GM12878 (cell line): ENCODE data around the gene SLMAP. TPM values are rescaled to one million over a fixed set of nuclear protein-coding genes. Genes with fewer than 3 reads are reported as not detected.

Experiments
- ATAC-seq: fragments of 200-7000 bp; cut with Tn5 transposase; 3 replicates; pipeline ENCODE4 v1.9.1; 2020; ENCODE audit warnings: mild to moderate bottlenecking, moderate library complexity
- BruUV-seq: library from RNA; stranded (reverse); fragments of 400-500 nt; replicated peaks from 2 replicates; lab custom pipeline; 2021; lab: Mats Ljungman, UMichigan
- CTCF ChIA-PET: fragments of 300-600 bp; sonication (Branson Sonifier 250); formaldehyde crosslinking; extraction: SDS; loops from one replicate; lab custom pipeline; 2021; ENCODE audit warnings: inconsistent platforms; lab: Yijun Ruan, JAX
- POLR2A ChIA-PET: fragments of 350-600 bp; formaldehyde crosslinking; extraction: SDS; loops from one replicate; lab custom pipeline; 2021; ENCODE audit warnings: inconsistent platforms; lab: Charles Lee
- RAD21 ChIA-PET: fragments of 300-600 bp; sonication (Branson Sonifier 250); formaldehyde crosslinking; loops from one replicate; lab custom pipeline; 2023; ENCODE audit warnings: antibody characterized with exemption; ENCODE audit not compliant: unreplicated experiment; lab: Charles Lee
- SMC1A ChIA-PET: fragments of 300-600 bp; sonication (Branson Sonifier 250); formaldehyde crosslinking; loops from one replicate; lab custom pipeline; 2023; ENCODE audit not compliant: unreplicated experiment, uncharacterized antibody; lab: Charles Lee
- DNase-seq: peaks from one replicate; pipeline ENCODE4 v3.0.0-alpha.2; 2011; ENCODE audit warnings: low read depth, low spot score
- FAIRE-seq: peaks from 3 replicates; lab custom pipeline; 2011; peaks lifted over from hg19 to GRCh38; lab: Jason Lieb, UNC
- H2AFZ ChIP-seq: 2 replicates; pipeline ENCODE4 v1.6.0; 2011; ENCODE audit warnings: low read depth, low read length, control low read depth; ENCODE audit not compliant: control insufficient read depth
- H3K27ac ChIP-seq: 2 replicates; pipeline ENCODE4 v1.5.1; 2011; ENCODE audit warnings: control low read depth; ENCODE audit not compliant: control insufficient read depth, insufficient read depth
- H3K27me3 ChIP-seq, 2 experiments: replicated peaks in 1 of 2; 2 replicates each; pipeline versions ENCODE4 v1.6.0 to v1.6.1; 2011; ENCODE audit warnings: low read length in 1 of 2; ENCODE audit not compliant: control insufficient read depth in 2 of 2, insufficient read depth in 2 of 2
- H3K36me3 ChIP-seq, 2 experiments: 2 replicates each; pipeline ENCODE4 v1.5.1; 2011; ENCODE audit warnings: low read length in 1 of 2; ENCODE audit not compliant: control insufficient read depth in 2 of 2, insufficient read depth in 2 of 2
- H3K4me1 ChIP-seq: 2 replicates; pipeline ENCODE4 v1.6.1; 2011; ENCODE audit warnings: mild to moderate bottlenecking, low read length, moderate library complexity, mixed read lengths; ENCODE audit not compliant: control insufficient read depth, insufficient read depth
- H3K4me2 ChIP-seq: 2 replicates; pipeline ENCODE4 v1.6.0; 2011; ENCODE audit warnings: control low read depth; ENCODE audit not compliant: control insufficient read depth, insufficient read depth
- H3K4me3 ChIP-seq: fragments of 200-600 bp; sonication (generic); 2 replicates; pipeline ENCODE4 v1.5.1; 2016
- H3K79me2 ChIP-seq: 2 replicates; pipeline ENCODE4 v1.6.0; 2011; ENCODE audit warnings: low read length; ENCODE audit not compliant: control insufficient read depth, insufficient read depth
- H3K9ac ChIP-seq: 2 replicates; pipeline ENCODE4 v1.8.0; 2011; ENCODE audit warnings: low read length, control low read depth, mixed read lengths; ENCODE audit not compliant: control insufficient read depth, insufficient read depth
- H3K9me3 ChIP-seq: replicated peaks from 3 replicates; pipeline ENCODE4 v1.5.1; 2011; ENCODE audit warnings: mild to moderate bottlenecking, low read length; ENCODE audit not compliant: control insufficient read depth, insufficient read depth
- H4K20me1 ChIP-seq: 2 replicates; pipeline ENCODE4 v1.6.0; 2011; ENCODE audit not compliant: control insufficient read depth, insufficient read depth
- IKZF1 ChIP-seq: fragments of 450-650 bp; conservative IDR thresholded peaks from 2 replicates; pipeline ENCODE4 v1.6.1; 2017; ENCODE audit warnings: antibody characterized with exemption, mild to moderate bottlenecking
- KLF5 ChIP-seq: fragments of 450-650 bp; IDR thresholded peaks from 2 replicates; pipeline ENCODE4 v1.6.1; 2014; ENCODE audit warnings: mild to moderate bottlenecking; ENCODE audit not compliant: partially characterized antibody
- LARP7 ChIP-seq: fragments of 450-650 bp; IDR thresholded peaks from 2 replicates; pipeline ENCODE4 v1.6.1; 2017; ENCODE audit warnings: mild to moderate bottlenecking
- NR2F1 ChIP-seq: fragments of 450-650 bp; conservative IDR thresholded peaks from 2 replicates; pipeline ENCODE4 v1.6.1; 2017; ENCODE audit warnings: mild to moderate bottlenecking
- TARDBP ChIP-seq: IDR thresholded peaks from 2 replicates; pipeline ENCODE4 v1.6.1; 2016; ENCODE audit warnings: borderline replicate concordance
- TCF3 ChIP-seq: IDR thresholded peaks from 2 replicates; pipeline ENCODE4 v1.6.1; 2012; ENCODE audit warnings: low read depth, mild to moderate bottlenecking, low read length, borderline replicate concordance; ENCODE audit not compliant: insufficient read depth
- TCF7 ChIP-seq: IDR thresholded peaks from 2 replicates; pipeline ENCODE4 v1.6.1; 2014; ENCODE audit warnings: antibody characterized with exemption, borderline replicate concordance
- WRNIP1 ChIP-seq: IDR thresholded peaks from 2 replicates; pipeline ENCODE4 v1.6.1; 2011; ENCODE audit warnings: low read depth, low read length, improper control_type of control experiment, borderline replicate concordance
- ZNF207 ChIP-seq: fragments of 450-650 bp; IDR thresholded peaks from 2 replicates; pipeline ENCODE4 v1.6.1; 2014; ENCODE audit warnings: antibody characterized with exemption, mild to moderate bottlenecking, borderline replicate concordance
- ZNF622 ChIP-seq: fragments of 450-650 bp; IDR thresholded peaks from 2 replicates; pipeline ENCODE4 v1.6.1; 2017; ENCODE audit warnings: mild to moderate bottlenecking, inconsistent platforms
- whole genome bisulfite sequencing: methylation state at CpG from one replicate; pipeline ENCODE4 v1.1.6; 2016; ENCODE audit warnings: low lambda C conversion rate; ENCODE audit not compliant: insufficient replicate concordance, insufficient coverage; ENCODE audit errors: missing lambda C conversion rate; 5-methylcytosine and 5-hydroxymethylcytosine counted together
- in situ Hi-C: fragments of 300-500 bp; cut with MboI; formaldehyde crosslinking; loops from 9 replicates; pipeline ENCODE4 v1.14.3; 2018; ENCODE audit warnings: mixed read lengths
- intact Hi-C: fragments of 100-400 bp; cut with micrococcal nuclease; formaldehyde crosslinking; loops from one replicate; pipeline ENCODE4 v1.14.2; 2022; ENCODE audit not compliant: unreplicated experiment
- polyA plus RNA-seq, 11 experiments: library from polyadenylated mRNA; depleted of rRNA in 4 of 11; unstranded in 6 of 11; stranded (reverse) in 5 of 11; fragments of >200 nt; fragmentation: Nextera tagmentation in 4 of 11; fragmentation: Illumina TruSeq in 1 of 11; extraction: Ambion mirVana in 4 of 11; extraction: Trizol in 1 of 11; gene quantifications; 1 replicate in 1 of 11; 2 replicates in 10 of 11; pipeline versions ENCODE4 v1.2.1 to v1.2.3, GENCODE V29; 2011 to 2016; ENCODE audit warnings: inconsistent platforms in 2 of 11, missing spikeins in 2 of 11, low read depth in 1 of 11
- total RNA-seq, 4 experiments: library from RNA; depleted of rRNA in 3 of 4; stranded (reverse); fragments of >200 nt in 3 of 4; fragmentation: Illumina TruSeq in 1 of 4; extraction: Trizol in 1 of 4; gene quantifications; 2 replicates each; pipeline versions ENCODE4 v1.2.1 to v1.2.3, GENCODE V29; 2013 to 2021
- TF ChIP-seq, protein P1 (sequence below): fragments of 450-650 bp; IDR thresholded peaks from 2 replicates; pipeline ENCODE4 v1.6.1; 2017; ENCODE audit warnings: mild to moderate bottlenecking, low read depth, inconsistent platforms; ENCODE audit not compliant: poor library complexity, severe bottlenecking
- TF ChIP-seq, protein P2 (sequence below): fragments of 450-650 bp; IDR thresholded peaks from 2 replicates; pipeline ENCODE4 v1.6.1; 2018; ENCODE audit warnings: borderline replicate concordance, mild to moderate bottlenecking; ENCODE audit not compliant: partially characterized antibody
- TF ChIP-seq, protein P3 (sequence below): fragments of 450-650 bp; IDR thresholded peaks from 2 replicates; pipeline ENCODE4 v1.6.1; 2018; ENCODE audit warnings: mild to moderate bottlenecking, low read depth, moderate library complexity; ENCODE audit not compliant: partially characterized antibody

The SLMAP gene
- total and polyA plus RNA-seq, 10 of the 15 experiments (the other 5 are each of a cell fraction or from before 2014, with no cell fraction given): 8.3 to 43.8 (median 26.4) TPM

DNA sequence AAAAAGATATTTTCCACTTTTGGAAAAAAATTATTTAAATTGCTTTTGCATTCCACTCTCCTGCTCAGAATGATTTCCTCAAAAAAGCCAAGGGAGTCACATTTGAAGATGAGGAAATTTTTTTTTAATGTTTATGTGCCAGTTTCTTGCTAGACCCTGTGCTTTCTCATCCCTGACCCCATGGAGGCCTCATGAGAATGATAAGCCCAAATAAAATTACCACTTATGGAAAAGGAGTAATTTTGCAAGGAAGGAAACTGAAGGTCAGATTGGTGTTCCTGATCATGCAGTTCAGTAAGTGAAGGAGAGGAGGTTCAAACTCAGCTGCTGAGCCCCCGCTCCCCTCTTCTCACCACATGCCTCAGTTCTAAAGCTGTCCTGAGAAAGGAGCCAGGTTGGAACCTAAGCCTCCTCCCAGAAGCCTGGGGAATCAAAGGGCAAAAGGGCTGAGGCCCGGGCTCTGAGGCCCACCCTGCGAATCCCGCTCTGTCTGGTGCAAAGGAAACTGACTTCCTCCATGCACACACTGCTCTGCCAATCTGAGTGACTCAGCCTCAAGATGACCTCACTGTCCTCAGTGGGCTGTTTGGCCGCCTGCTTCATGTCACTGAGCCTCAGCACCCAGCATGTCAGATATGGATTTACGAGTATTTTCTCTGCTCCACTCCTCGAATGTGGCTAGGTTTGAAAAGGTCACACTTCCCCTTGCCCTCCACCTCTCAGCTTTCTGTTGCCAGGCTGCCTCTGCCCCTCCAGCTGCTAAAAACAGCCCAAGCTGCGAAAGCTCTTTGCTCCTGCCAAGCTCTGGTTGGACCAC lies 195.2 kb downstream of the SLMAP start:
- POLR2A ChIA-PET: interaction anchor here (0.5 to 1.0 kb wide), 4 partner anchors 11 to 26 kb away, joined by 3 to 7 read pairs (median 4); no protein-coding TSS in a partner anchor
- DNase-seq (no peak), FAIRE-seq (no peak), ATAC-seq (peak; percentile 65)
- 35% methylated on average over 8 of the region's 8 CpGs for WGBS
- Histone ChIP-seq H3K4me2 (no peak overlapping the region), H3K9ac (no peak overlapping the region), H3K4me1 (no peaks in the 10 kb centered on the region), H3K4me3 (no peak overlapping the region), H4K20me1 (no peaks in the 10 kb centered on the region), H3K79me2 (no peaks in the 10 kb centered on the region), H3K9me3 (no peaks in the 10 kb centered on the region), H3K27ac (no peak overlapping the region), H2AFZ (peak overlapping the region; percentile 17), H3K27me3 (no peaks in the 10 kb centered on the region), H3K36me3 (no peaks in the 10 kb centered on the region)
- intact Hi-C loops: no loop called here
- SMC1A ChIA-PET: interaction anchor here (0.6 to 2.2 kb wide), 5 partner anchors 11 to 943 kb away, joined by 3 to 9 read pairs (median 4); no protein-coding TSS in a partner anchor
- in situ Hi-C loops: no loop called here
- BruUV-seq: no TSS peak
- RAD21 ChIA-PET: interaction anchor here (1.1 kb wide), 1 partner anchor 215 kb away, joined by 3 read pairs; no protein-coding TSS in a partner anchor
- CTCF ChIA-PET: interaction anchor here (0.7 to 2.1 kb wide), 6 partner anchors 11 to 289 kb away, joined by 3 to 7 read pairs (median 4); no protein-coding TSS in a partner anchor
- TF ChIP-seq ZNF207 (no peak), WRNIP1 (no peak), NR2F1 (no peak), IKZF1 (no peak), TCF3 (no peak), LARP7 (no peak), TCF7 (no peak), ZNF622 (no peak), TARDBP (no peak), KLF5 (no peak)
- TF ChIP-seq, protein P1, sequence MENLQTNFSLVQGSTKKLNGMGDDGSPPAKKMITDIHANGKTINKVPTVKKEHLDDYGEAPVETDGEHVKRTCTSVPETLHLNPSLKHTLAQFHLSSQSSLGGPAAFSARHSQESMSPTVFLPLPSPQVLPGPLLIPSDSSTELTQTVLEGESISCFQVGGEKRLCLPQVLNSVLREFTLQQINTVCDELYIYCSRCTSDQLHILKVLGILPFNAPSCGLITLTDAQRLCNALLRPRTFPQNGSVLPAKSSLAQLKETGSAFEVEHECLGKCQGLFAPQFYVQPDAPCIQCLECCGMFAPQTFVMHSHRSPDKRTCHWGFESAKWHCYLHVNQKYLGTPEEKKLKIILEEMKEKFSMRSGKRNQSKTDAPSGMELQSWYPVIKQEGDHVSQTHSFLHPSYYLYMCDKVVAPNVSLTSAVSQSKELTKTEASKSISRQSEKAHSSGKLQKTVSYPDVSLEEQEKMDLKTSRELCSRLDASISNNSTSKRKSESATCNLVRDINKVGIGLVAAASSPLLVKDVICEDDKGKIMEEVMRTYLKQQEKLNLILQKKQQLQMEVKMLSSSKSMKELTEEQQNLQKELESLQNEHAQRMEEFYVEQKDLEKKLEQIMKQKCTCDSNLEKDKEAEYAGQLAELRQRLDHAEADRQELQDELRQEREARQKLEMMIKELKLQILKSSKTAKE: no peak
- TF ChIP-seq, protein P2, sequence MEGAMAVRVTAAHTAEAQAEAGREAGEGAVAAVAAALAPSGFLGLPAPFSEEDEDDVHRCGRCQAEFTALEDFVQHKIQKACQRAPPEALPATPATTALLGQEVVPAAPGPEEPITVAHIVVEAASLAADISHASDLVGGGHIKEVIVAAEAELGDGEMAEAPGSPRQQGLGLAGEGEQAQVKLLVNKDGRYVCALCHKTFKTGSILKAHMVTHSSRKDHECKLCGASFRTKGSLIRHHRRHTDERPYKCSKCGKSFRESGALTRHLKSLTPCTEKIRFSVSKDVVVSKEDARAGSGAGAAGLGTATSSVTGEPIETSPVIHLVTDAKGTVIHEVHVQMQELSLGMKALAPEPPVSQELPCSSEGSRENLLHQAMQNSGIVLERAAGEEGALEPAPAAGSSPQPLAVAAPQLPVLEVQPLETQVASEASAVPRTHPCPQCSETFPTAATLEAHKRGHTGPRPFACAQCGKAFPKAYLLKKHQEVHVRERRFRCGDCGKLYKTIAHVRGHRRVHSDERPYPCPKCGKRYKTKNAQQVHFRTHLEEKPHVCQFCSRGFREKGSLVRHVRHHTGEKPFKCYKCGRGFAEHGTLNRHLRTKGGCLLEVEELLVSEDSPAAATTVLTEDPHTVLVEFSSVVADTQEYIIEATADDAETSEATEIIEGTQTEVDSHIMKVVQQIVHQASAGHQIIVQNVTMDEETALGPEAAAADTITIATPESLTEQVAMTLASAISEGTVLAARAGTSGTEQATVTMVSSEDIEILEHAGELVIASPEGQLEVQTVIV: no peak
- TF ChIP-seq, protein P3, sequence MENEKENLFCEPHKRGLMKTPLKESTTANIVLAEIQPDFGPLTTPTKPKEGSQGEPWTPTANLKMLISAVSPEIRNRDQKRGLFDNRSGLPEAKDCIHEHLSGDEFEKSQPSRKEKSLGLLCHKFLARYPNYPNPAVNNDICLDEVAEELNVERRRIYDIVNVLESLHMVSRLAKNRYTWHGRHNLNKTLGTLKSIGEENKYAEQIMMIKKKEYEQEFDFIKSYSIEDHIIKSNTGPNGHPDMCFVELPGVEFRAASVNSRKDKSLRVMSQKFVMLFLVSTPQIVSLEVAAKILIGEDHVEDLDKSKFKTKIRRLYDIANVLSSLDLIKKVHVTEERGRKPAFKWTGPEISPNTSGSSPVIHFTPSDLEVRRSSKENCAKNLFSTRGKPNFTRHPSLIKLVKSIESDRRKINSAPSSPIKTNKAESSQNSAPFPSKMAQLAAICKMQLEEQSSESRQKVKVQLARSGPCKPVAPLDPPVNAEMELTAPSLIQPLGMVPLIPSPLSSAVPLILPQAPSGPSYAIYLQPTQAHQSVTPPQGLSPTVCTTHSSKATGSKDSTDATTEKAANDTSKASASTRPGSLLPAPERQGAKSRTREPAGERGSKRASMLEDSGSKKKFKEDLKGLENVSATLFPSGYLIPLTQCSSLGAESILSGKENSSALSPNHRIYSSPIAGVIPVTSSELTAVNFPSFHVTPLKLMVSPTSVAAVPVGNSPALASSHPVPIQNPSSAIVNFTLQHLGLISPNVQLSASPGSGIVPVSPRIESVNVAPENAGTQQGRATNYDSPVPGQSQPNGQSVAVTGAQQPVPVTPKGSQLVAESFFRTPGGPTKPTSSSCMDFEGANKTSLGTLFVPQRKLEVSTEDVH: no peak
